DMS79 (cell line): ENCODE measurements around the gene CDT1.

Source experiments
- DNase-seq: peaks from one replicate; lab custom pipeline; 2025; lab: John Stamatoyannopoulos, UW

CDT1 gene

DNA sequence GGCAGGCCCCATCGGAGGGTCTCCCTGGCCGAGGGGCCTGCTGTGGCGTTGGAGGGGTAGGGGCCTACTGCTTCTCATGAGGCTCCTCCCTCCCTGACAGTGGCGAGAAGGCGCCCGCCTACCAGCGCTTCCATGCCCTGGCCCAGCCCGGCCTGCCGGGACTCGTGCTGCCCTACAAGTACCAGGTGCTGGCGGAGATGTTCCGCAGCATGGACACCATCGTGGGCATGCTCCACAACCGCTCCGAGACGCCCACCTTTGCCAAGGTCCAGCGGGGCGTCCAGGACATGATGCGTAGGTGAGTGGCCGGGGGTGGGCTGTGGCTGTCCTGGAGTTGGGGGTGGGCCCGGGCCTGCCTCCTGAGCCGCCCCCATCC is 1.7 kb downstream of the CDT1 start:
- no peak for DNase-seq

DNA sequence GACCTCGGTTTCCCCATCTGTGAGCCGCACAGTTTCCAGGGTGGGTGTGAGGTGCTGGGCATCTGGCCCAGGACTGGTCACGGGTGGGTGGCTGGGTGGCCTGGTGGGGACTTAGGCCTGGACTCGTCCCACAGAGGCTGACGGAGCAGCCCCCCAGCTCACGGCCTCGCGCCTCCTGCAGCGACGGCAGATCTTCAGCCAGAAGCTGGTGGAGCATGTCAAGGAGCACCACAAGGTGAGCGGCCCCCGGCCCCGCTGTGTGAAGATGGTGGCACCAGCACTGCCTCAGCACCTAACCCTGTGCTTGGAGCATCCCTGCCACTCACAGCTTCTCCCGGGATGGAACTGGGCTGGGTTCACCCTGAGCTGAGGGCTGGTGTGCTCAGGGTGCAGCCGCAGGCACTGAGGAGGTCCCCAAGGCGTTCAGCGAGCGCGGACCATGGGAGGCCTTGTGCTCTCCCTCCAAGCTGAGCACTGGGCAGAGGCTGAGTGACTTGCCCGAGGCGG is 2.4 kb downstream of the CDT1 start:
- no peak for DNase-seq

DNA sequence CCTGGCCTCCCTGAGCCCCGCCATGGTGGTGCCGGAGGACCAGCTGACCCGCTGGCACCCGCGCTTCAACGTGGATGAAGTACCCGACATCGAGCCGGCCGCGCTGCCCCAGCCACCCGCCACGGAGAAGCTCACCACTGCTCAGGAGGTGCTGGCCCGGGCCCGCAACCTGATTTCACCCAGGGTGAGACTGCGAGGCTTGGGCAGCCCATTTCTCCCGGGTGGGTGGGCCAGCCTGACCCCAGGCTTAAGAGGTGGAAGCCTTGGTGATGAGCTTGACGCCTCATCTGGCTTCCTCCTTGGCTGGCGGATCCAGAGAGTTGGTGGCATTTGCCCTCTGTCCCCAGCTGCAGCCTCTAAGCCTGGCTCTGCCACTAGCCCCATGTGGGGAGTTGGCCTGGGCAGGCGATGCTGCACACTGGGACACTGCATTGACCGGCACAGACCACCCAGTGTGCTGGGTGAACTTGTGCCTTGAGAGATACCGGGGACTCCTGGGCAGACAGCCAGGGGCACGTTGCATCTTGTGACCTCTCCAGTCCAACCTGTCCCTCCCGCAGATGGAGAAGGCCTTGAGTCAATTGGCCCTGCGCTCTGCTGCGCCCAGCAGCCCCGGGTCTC is 3.0 kb downstream of the CDT1 start:
- DNase-seq: no peak

DNA sequence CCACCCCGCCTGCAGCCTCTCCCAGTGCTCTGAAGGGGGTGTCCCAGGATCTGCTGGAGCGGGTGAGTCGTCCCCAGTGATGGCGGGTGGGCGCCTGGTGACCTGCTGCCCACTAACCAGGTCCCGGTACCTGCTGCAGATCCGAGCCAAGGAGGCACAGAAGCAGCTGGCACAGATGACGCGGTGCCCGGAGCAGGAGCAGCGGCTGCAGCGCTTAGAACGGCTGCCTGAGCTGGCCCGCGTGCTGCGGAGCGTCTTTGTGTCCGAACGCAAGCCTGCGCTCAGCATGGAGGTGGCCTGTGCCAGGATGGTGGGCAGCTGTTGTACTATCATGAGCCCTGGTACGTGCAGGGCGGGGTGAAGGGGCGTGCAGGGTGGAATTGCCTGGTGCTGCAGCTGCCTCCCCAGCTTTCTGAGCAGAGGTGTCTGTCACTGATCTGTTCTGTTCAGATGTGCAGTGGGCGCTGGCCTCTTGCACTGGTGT is 3.6 kb downstream of the CDT1 start:
- no peak for DNase-seq

DNA sequence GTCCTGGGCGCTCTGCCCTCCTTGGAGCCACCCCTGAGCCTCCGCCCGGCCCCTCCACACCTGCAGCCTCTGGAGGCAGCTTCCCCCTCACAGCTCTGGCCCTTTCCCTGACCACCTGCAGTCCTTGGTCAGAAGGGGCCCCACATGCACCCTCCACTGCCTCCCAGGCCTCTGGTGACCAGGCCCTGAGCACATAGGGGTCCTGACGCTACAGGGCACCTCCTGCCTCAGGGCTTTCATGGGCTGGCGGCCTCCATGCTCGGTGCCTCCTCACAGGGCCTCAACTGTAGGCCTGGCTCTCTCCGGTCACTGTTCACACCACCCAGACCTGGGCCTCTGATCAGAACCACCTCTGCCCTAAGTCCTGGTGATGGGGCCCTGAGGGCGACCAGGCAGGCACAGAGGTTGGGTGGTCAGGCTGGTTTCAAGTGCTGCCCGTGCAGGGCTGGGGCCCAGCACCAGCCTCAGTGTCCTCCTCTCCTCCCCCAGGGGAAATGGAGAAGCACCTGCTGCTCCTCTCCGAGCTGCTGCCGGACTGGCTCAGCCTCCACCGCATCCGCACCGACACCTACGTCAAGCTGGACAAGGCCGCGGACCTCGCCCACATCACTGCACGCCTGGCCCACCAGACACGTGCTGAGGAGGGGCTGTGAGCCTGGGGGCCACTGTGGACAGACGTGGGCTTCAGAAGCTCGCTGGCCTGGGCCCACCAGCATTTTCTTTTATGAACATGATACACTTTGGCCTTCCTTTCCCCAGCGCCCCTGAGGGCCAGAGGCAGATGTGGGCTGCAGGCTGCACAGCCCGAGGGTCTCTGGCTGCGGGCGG is 4.3 kb downstream of the CDT1 start:
- DNase-seq: no peak

DNA sequence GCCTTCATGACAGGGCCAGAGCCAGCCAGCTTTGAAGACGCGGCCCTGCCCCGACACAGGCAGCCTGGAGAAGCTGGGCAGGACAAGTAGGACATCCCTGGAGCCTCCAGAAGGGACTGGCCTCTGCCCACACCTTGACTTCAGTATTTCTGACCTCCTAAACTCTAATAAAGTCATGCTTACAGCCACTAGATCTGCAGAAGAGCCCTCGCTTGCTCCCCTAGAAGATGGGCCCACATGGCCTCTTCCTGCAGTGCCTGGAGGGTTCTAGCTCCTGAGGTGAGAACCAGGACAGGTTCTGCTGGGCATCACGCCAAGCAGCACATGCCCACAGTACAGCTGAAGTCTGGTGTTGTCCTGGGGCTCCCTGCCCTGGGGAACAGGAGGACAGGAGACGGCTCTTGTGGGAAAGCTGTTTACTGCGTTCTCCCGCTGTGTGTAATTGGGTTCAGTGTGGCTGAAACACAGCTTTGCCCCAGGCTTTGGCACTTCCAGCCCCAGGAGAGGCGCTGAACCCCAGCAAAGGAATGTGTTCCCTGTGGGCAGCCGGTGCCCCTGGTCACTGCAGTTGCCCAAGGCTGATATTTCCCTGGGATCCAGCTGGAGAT is 5.6 kb downstream of the CDT1 start:
- no peak for DNase-seq

DNA sequence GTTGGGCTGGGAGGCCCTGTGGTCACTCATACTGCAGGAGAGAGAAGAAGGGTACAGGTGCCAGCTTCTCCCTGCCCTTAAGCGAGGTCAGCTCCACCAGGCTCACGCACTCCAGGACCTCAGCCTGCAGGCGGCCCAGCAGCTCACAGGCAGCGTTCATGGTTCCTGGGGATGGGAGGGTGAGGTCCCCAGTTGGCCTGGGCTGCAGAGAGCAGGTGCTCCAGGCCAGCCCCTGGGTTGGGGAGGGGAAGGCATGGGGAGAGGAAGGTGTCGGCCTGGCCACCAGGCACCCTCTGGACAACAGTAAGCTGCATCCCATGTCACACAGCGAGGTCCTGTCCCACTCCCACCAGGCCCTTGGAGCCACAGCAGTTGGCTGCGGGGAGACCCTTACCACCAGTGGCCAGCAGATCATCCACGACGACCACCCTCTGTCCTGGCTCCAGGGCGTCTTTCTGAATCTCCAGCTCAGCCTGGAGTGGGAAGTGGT is 6.1 kb downstream of the CDT1 start:
- no peak for DNase-seq

DNA sequence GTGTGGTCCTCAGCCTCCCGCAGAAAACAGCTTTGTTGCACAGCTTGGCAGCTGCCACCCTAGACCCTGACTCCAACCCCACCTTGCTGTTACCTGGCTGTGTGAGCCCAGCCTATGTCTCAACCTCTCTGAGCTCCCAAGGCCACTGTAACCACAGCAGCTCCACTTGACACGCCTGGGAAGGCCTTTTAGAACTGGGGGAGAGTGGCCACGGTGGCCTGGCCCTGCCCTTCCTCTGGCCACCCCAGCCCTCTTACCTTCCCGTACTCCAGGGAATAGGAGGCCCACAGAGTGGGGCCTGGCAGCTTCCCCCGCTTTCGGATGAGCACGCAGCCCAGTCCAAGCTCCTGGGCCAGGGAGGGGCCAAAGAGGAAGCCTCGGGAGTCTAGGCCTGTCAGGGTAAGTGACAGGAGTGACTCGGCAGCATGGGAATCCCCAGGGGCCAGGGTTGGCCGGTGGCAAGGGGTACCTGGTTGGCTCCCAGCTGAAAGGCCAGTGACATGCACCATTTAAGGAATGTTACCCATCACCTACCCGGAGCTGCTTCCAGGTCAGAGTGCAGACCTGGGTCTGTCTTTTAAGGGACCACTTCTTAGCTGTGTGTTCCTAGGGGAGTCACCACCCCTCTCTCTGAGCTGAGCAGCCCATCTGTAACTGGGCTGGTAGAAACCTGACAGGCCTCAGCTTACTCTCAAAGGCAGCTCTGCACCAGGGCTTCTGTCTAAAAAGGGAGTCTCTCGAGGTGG is 6.8 kb downstream of the CDT1 start:
- no peak for DNase-seq

DNA sequence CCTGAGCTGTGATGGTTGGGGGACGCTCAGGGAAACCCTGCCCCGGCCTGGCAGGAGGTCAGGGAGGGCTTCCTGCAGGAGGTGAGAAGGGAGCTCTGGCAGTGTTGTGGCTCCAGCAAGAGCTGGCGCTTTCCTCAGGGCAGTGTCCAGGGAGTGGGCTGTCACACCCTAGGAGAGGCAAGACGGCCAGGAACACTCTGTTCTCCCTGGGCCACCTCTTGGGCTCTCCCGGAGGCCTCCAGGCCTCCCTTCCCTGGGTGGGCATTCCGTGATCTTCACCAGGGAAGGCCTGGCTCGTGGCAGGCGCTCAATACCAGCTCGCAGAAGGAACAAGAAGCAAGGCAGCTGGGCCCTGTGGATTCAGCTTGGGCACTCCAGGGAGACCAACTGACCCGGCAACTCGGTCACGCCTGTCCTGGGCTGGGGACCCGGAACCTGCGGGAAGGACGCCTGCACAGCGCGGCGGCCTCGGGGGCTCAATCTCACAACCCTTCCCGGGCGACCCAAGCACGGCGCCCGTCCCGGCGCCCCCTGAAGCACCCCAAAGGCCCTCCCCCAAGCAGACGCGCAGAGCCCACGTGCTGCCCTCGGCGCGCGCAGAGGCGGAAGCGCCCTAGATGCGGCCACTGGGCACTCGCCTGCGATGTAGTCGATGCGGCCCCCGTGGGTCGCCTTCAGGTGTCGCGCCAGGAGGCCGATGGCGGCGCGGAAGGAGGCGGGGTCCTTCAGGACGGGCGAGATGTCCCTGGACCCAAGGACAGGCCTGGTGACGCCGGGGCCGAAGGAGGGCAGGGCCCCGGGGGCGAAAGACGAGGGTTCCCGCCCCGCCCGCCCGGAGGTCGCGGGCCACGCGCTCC is 7.6 kb downstream of the CDT1 start:
- peak; percentile 33 for DNase-seq

DNA sequence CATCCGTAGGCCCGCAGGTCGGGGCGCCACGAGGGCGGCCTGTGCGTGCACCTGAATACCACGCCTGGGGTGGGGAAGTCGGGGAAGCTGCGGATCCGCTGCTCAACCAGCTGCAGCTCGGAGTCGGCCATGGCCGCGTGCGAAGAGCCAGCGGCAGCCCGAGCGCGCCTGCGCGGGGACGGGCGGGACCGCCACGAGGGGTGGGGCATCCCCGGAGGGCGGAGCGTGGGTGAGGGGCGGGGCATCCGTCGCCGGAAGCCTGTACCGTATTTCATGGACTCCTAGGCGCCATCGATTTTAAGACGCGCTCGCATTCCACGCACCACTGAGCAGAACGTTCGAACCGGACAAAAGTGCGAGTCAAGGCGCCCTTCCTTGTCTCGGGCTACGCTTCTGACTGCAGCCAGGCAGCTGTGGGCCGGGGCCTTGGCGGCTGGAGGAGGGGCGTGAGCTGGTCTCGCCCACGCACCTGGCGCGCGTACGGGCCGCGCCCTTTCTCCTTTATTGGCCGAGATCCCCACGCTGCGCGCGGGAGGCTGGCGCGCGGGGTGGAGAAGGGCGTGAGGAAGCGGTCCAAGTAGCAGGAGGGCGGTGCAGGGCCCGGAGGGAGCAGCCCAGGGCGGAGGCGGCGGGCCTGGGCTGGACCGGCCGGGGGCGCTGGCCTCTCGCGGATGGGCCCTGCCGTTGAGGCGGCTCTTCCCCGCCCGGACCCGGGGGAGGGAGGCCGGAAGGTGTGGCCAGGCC is 8.4 kb downstream of the CDT1 start, which contains the start of gene APRT:
Gene APRT (minus strand): TSS at position 160 of the 744 bp plus-strand sequence. CDS start 29 bp downstream, at position 131.
- peak; percentile 58 for DNase-seq

DNA sequence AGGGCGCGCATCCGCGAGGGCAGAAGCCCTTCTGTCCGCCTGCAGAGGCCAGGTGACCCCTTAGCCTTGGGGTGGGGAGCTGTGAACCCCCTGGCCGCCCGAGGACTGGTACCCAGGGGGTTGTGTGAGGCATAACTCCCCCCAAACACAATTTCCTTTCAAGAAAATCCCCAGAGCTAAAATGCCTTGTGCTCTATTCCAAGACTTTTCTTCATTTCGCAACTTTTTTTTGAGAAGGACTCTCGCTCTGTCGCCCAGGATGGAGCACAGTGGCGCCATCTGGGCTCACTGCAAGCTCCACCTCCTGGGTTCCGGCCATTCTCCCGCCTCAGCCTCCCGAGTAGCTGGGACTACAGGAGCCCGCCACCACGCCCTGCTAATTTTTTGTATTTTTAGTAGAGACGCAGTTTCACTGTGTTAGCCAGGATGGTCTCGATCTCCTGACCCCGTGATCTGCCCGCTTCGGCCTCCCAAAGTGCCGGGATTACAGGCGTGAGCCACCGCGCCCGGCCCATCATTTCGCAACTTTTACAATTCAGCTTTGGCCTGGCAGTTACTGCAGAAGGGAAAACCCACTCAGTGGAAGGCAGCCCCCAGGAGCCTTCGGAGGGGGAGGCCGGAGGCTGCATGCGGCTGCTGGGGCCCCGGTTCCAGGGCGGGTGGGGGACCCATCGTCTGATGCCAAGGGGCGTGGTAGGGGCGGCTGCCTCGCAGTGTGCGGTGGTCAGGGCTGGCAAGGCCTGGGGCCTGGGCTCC is 9.1 kb downstream of the CDT1 start:
- no peak for DNase-seq

DNA sequence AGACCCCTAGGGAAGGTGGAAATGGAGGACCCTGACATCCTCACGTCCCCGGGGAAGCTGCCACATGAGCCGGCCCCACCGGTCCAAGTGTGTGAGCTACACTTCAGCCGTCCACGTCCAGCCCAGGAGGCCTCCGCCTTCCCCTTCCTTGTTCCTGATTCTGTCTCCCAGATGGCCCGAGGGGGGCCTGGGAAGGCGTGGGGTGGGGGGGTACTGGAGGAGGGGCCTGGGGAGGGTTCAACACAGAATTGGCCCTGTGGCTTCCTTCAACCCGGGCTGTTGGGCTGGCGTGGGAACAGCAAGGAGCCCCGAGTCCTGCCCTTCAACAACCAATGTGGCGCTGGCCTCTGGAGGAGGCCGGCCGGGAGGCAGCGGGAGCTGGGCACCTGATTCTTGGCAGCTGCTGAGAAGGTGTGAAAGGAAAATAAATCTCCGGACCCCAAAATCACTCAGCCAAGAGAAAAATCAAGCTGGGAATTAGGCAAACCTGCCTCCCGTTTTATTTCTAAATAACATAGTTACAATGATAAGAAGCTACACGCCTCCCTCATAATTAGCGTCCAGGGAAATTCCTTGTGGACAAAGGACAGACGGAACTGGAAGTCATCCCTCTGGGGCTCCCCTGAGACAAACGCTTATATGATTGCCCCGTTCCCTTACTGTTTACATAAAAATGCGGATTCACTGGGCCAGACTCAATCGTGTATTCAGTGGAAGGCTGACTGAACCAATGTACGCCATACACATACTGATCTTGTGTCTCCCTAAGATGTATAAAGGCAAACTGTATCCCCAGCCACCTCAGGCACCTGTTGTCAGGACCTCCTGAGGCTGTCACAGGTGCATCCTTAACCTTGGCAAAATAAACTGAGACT is 9.9 kb downstream of the CDT1 start:
- DNase-seq: no peak

DNA sequence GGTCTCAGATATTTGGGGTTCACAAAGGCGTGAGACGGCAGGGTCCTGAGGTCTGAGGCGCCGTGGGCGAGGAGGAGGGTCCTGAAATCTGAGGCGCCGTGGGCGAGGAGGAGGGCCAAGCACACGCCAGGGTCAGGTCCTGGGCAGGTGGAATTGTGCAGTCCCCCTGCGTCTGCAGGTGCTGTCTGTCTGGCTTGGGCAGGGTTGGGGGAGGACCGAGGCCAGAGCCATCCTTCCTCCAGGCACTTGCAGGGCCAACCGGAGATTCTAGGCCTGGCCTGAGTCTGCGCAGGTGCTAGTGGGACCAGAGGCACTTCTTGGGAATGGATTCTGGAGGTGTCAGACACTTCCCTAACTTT is 10.5 kb downstream of the CDT1 start:
- no peak for DNase-seq

DNA sequence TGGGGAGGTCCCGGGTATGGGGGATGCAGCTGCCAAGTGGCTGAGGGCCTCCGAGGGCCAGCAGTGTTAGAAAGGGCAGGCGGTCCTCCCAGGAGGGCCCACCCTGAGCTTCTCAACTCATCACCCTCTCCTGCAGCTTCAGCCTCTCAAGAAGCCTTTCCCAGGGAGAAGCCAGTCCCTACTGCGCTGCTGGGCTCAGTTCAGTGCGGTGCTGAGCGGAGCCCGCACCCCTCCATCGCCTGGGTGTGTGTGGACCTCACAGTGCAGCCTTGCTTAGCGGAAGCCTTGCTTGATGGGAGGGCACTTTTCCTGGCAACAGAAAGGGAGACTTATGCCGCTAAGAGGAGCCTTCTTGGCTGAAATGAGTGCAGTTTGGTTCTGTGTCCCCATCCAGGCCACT is 11.6 kb downstream of the CDT1 start:
- DNase-seq: no peak

DNA sequence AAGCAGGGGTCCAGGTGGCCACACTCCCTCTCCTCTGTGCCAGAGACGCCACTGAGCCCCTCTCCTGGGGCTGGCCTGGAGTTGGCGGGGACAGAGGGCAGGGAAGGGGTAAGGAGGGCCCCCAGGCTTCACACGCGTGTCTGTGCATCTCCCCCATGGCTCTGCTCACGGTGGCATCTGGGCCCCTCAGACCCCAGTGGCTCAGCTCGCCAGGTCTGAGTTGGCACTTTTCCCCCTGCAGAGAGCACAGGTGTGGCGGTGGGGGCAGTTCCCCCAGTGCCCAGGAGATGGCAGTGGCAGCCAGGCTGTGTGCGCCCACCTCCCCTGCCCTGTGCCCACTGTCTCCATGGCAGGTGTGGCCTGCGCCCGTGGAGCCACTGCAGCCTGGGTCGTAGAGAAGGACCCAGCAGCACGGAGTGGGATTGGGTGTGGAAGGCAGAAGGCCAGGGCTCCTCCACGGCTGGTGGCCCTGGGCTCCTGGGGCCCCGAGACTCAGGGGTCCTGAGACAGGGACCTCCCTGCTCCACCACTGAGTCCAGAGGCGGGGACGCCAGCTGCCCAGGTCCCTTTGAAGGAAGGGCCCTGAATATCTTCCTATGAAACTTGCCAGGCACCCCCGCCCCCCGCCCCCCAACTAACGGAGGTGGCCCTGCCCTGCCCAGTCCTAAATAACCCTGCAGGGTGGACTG is 12.5 kb downstream of the CDT1 start:
- DNase-seq: no peak

DNA sequence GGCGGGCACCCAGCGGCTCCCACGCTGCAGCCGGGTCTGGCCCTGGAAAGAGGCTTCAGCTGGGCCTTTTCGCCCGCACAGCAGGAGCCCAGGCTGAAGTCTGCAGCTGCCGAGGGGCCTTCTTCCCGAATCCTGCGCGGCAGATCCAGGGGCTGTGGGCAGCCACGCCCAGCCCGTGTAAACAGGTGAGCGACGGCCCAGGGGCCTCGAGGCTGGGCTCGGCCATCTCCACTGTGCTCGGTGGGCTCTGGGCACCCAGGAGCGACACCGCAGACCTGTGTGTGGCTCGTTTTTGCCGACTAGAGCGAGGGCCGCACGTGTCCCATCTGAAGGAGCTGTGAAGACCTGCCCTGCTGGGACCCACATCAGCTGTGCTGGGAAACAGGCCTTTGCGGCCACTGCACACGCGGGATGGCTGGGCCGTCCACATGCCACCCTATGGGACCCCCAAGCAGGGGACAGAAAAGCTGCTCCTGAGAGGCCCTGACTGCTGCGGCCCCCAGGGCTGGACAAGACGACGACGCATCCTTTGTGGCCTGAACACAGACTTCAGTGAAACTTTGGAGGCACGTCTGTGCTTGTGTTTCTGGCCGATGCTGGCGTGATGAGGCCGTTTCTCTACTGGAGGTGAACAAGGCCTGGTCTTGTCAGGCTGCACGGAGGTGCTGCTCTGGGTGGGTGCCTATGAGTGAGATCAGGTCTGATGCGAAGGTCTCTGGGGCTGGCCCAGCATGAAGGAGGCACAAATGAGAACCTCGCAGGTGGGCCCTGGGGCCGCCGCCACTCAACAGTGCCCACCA is 13.3 kb downstream of the CDT1 start:
- DNase-seq: no peak
